ENCODE data around the gene CDAN1. TPM values are rescaled to one million over a fixed set of nuclear protein-coding genes. Genes with fewer than 3 reads are reported as not detected.
A peak's percentile ranks its signal among the peaks of the same experiment; 100 is the strongest.

The CDAN1 gene
- total and polyA plus RNA-seq, 2 of the 8 experiments (the other 6 are each of a cell fraction or from before 2014, with no cell fraction given): 4.5 to 18.6 TPM

DNA sequence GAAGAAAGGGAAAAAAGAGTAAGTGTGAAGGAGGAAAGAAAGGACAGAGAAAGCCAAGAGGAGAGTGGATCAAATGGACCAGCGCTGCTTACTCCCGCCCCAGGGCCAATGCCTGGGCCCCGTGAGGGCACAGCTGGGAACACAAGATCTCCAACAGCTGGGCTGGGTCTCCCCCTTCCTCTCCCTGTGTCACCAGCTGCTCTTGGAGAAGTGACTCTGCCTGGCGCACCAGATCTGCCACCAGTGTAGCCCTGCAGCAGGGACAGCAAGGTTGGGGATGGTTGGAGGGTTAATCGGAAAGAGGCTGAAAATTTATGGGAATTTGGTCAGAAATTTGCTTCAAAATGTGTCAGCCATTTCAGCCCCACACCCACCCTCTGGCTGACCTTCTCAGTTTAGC lies 8.4 kb downstream of the CDAN1 start:
- no peak overlapping the region for H4K5ac ChIP-seq (ENCODE audit: insufficient read length, low read depth, low read length)
- H3K23ac ChIP-seq (ENCODE audit: insufficient read length): no peak overlapping the region
- no peak overlapping the region for H2AFZ ChIP-seq (ENCODE audit: low read length)
- POLR2A ChIA-PET (ENCODE audit: partially characterized antibody): interaction anchor here (7.1 kb wide), 1 partner anchor 7 kb away, joined by 27 read pairs; no protein-coding TSS in a partner anchor
- H3K56ac ChIP-seq (replicated peaks; ENCODE audit: insufficient read length, low read depth, low read length): no peak overlapping the region
- H3K9ac ChIP-seq (replicated peaks in 1 of 4; ENCODE audit: extremely low read depth in 1 of 4, low read depth in 3 of 4, low read length in 3 of 4): no peak overlapping the region; a peak in 1 of 7 replicates
- no peak overlapping the region for H2BK20ac ChIP-seq (ENCODE audit: low read length)
- H3K9me3 ChIP-seq (ENCODE audit: insufficient read depth in 2 of 2, low read depth in 1 of 2, low read length in 1 of 2): no peaks in the 10 kb centered on the region
- TF ChIP-seq ZNF274 (IDR thresholded peaks at IDR 0.05; ENCODE audit: borderline replicate concordance, extremely low read depth, low read length) (no peak), TAF7 (optimal IDR thresholded peaks at IDR 0.05; ENCODE audit: borderline replicate concordance, low read depth, low read length) (no peak), NANOG (IDR thresholded peaks at IDR 0.05; ENCODE audit: insufficient read depth, low read depth, low read length, poor library complexity, severe bottlenecking) (no peak), POU5F1 (IDR thresholded peaks at IDR 0.05; ENCODE audit: low read depth, low read length) (no peak), NRF1 (IDR thresholded peaks at IDR 0.05; ENCODE audit: low read depth, low read length) (no peak), SRF (IDR thresholded peaks at IDR 0.05; ENCODE audit: low read depth, low read length) (no peak), SP2 (IDR thresholded peaks at IDR 0.05; ENCODE audit: low read length) (no peak), CHD2 (IDR thresholded peaks at IDR 0.05; ENCODE audit: low read length) (no peak), BACH1 (IDR thresholded peaks at IDR 0.05; ENCODE audit: low read length) (no peak)
- TF ChIP-seq, protein P1, sequence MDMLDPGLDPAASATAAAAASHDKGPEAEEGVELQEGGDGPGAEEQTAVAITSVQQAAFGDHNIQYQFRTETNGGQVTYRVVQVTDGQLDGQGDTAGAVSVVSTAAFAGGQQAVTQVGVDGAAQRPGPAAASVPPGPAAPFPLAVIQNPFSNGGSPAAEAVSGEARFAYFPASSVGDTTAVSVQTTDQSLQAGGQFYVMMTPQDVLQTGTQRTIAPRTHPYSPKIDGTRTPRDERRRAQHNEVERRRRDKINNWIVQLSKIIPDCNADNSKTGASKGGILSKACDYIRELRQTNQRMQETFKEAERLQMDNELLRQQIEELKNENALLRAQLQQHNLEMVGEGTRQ (IDR thresholded peaks at IDR 0.05; ENCODE audit: low read length): no peak
- H4K91ac ChIP-seq (replicated peaks; ENCODE audit: insufficient read length, low read length): no peak overlapping the region
- no peak overlapping the region for H2BK120ac ChIP-seq (replicated peaks; ENCODE audit: low read depth, low read length)
- no peak overlapping the region for H3K4me2 ChIP-seq (ENCODE audit: insufficient read depth in 1 of 2, low read depth in 2 of 2, low read length in 2 of 2)
- no peak overlapping the region; the same call in 1 of the 2 replicates for H2BK5ac ChIP-seq (ENCODE audit: low read depth, low read length)
- 78% methylated on average over 3 of the region's 5 CpGs; no CpG with 5 or more reads in 1 of the 2 experiments for WGBS, 2 experiments (ENCODE audit: extremely low coverage in 1 of 2, insufficient coverage in 1 of 2, insufficient read length in 1 of 2, insufficient replicate concordance in 2 of 2, low coverage in 1 of 2, low lambda C conversion rate in 2 of 2, missing lambda C conversion rate in 1 of 2)
- no peaks in the 10 kb centered on the region for H3K79me2 ChIP-seq (ENCODE audit: control insufficient read depth in 1 of 2, insufficient read depth in 2 of 2, low read length in 2 of 2)
- no peak overlapping the region for H3K14ac ChIP-seq (ENCODE audit: insufficient read length)
- H3K79me1 ChIP-seq (ENCODE audit: low read depth, low read length): no peaks in the 10 kb centered on the region; the same call in 1 of the 2 replicates
- no peak overlapping the region for H3K27ac ChIP-seq (ENCODE audit: low read depth, low read length)
- CTCF ChIA-PET (ENCODE audit: partially characterized antibody): no interaction called here
- DNase-seq (ENCODE audit: low read depth in 1 of 2, low spot score in 2 of 2) (peak in 1 of 2 experiments; percentile 42), FAIRE-seq (no peak)
- H4K20me1 ChIP-seq (replicated peaks in 1 of 2; ENCODE audit: control insufficient read depth in 1 of 2, insufficient read depth in 2 of 2, low read length in 2 of 2): peaks cover 4 to 7% of the 10 kb centered on the region in 2 experiments
- H3K4me3 ChIP-seq (ENCODE audit: extremely low read depth in 1 of 4, insufficient read depth in 2 of 4, low read depth in 3 of 4, low read length in 4 of 4): no peak overlapping the region
- H2AK5ac ChIP-seq (ENCODE audit: low read depth, low read length): no peak overlapping the region
- 0 out of 2 replicates have a peak, but pooled peaks cover 2% of the 10 kb centered on the region for H3K23me2 ChIP-seq (ENCODE audit: low read depth, low read length)
- H3K36me3 ChIP-seq (ENCODE audit: control insufficient read depth in 2 of 4, insufficient read depth in 4 of 4, low read length in 3 of 4): peaks cover 11 to 59% (median 32%) of the 10 kb centered on the region in 4 experiments
- no peak overlapping the region for H2BK12ac ChIP-seq (ENCODE audit: low read depth, low read length)
- H4K8ac ChIP-seq (ENCODE audit: extremely low read depth, insufficient read depth, low read length): no peak overlapping the region
- no peak overlapping the region for H3K18ac ChIP-seq (ENCODE audit: extremely low read depth, low read length)
- H2BK15ac ChIP-seq (ENCODE audit: low read length): no peak overlapping the region
- no peak overlapping the region for H3K4ac ChIP-seq (replicated peaks; ENCODE audit: insufficient read length, low read depth, low read length)
- no peaks in the 10 kb centered on the region for H3K27me3 ChIP-seq (replicated peaks in 1 of 4; ENCODE audit: control insufficient read depth in 3 of 4, extremely low read depth in 1 of 4, insufficient read depth in 3 of 4, low read length in 3 of 4)
- peaks cover 0 to 10% (median 7%) of the 10 kb centered on the region in 4 experiments; a peak in 5 of 7 replicates for H3K4me1 ChIP-seq (replicated peaks in 1 of 4; ENCODE audit: control insufficient read depth in 3 of 4, insufficient read depth in 4 of 4, low read length in 3 of 4)
